Large intestine (tissue), 3 donors: Measurements from ENCODE around the gene INCENP. TPM values are rescaled to one million over a fixed set of nuclear protein-coding genes. Genes with fewer than 3 reads are reported as not detected.

Source experiments
- DNase-seq, 2 donors: peaks; one replicate each; pipeline versions ENCODE4 v3.0.0 to v3.0.0-alpha.2; 2013
- H3K27ac ChIP-seq: one replicate; pipeline ENCODE4 v1.5.1; 2013; ENCODE audit warnings: low read length
- H3K27me3 ChIP-seq: 2 replicates; pipeline ENCODE4 v1.6.1; 2013; ENCODE audit warnings: low read length; ENCODE audit not compliant: control insufficient read depth, insufficient read depth
- H3K36me3 ChIP-seq: 2 replicates; pipeline ENCODE4 v1.6.1; 2013; ENCODE audit warnings: low read length; ENCODE audit not compliant: control insufficient read depth, insufficient read depth
- H3K4me1 ChIP-seq: one replicate; pipeline ENCODE4 v1.6.1; 2013; ENCODE audit warnings: low read length; ENCODE audit not compliant: control insufficient read depth, insufficient read depth
- H3K4me3 ChIP-seq: one replicate; pipeline ENCODE4 v1.5.1; 2013; ENCODE audit warnings: low read length
- H3K9me3 ChIP-seq: one replicate; pipeline ENCODE4 v1.6.1; 2013; ENCODE audit warnings: mild to moderate bottlenecking, low read depth, low read length, moderate library complexity; ENCODE audit not compliant: control insufficient read depth
- WGBS: methylation state at CpG from one replicate; pipeline ENCODE4 v1.1.5; 2013; ENCODE audit warnings: low lambda C conversion rate; ENCODE audit not compliant: insufficient coverage; 5-methylcytosine and 5-hydroxymethylcytosine counted together
- polyA plus RNA-seq: library from polyadenylated mRNA; unstranded; fragments of 120-200 nt; gene quantifications from one replicate; pipeline ENCODE4 v1.2.1, GENCODE V29; 2013

INCENP gene
- polyA plus RNA-seq, 1 donor, result 22.5 TPM

- H3K36me3 ChIP-seq, result peaks cover 53% of the 10 kb centered on the region
- DNase-seq, result no peak
- no CpG with 5 or more reads among the region's 6 CpGs for WGBS
Observed at GRCh38 chr11:62132191-62132590, 8.4 kb downstream of the INCENP start.

GRCh38 chr11:62132689-62133293 is 9.0 kb downstream of the INCENP start:
- Histone ChIP-seq H3K27me3 (no peaks in the 10 kb centered on the region), H3K27ac (no peak overlapping the region), H3K9me3 (no peaks in the 10 kb centered on the region), H3K4me1 (no peaks in the 10 kb centered on the region), H3K4me3 (no peak overlapping the region), H3K36me3 (peaks cover 58% of the 10 kb centered on the region)
- 100% methylated on average over 1 of the region's 6 CpGs for WGBS
- no peak for DNase-seq

More at GRCh38 chr11:62132191-62132590, 8.4 kb downstream of the INCENP start:
- no peak overlapping the region for H3K4me3 ChIP-seq
- no peaks in the 10 kb centered on the region for H3K9me3 ChIP-seq
- no peak overlapping the region for H3K27ac ChIP-seq
- H3K27me3 ChIP-seq, result no peaks in the 10 kb centered on the region
- no peaks in the 10 kb centered on the region for H3K4me1 ChIP-seq

GRCh38 chr11:62133328-62134065 is 9.7 kb downstream of the INCENP start:
- Histone ChIP-seq H3K4me3 (no peak overlapping the region), H3K9me3 (no peaks in the 10 kb centered on the region), H3K36me3 (peaks cover 57% of the 10 kb centered on the region), H3K27me3 (no peaks in the 10 kb centered on the region), H3K4me1 (no peaks in the 10 kb centered on the region), H3K27ac (no peak overlapping the region)
- WGBS, result no CpG with 5 or more reads among the region's 16 CpGs
- no peak for DNase-seq

GRCh38 chr11:62137276-62137861 is 13.6 kb downstream of the INCENP start:
- H3K27ac ChIP-seq, result no peak overlapping the region
- H3K9me3 ChIP-seq, result no peaks in the 10 kb centered on the region
- no CpG with 5 or more reads among the region's 7 CpGs for WGBS
- peaks cover 64% of the 10 kb centered on the region for H3K36me3 ChIP-seq
- H3K27me3 ChIP-seq, result no peaks in the 10 kb centered on the region
- no peak for DNase-seq
- no peaks in the 10 kb centered on the region for H3K4me1 ChIP-seq
- H3K4me3 ChIP-seq, result no peak overlapping the region

- DNase-seq, result no peak
- H3K27ac ChIP-seq, result no peak overlapping the region
- WGBS, result no CpG with 5 or more reads among the region's 14 CpGs
- H3K4me3 ChIP-seq, result no peak overlapping the region
- no peaks in the 10 kb centered on the region for H3K4me1 ChIP-seq
- peaks cover 66% of the 10 kb centered on the region for H3K36me3 ChIP-seq
- H3K27me3 ChIP-seq, result no peaks in the 10 kb centered on the region
- no peaks in the 10 kb centered on the region for H3K9me3 ChIP-seq
Observed at GRCh38 chr11:62137881-62138629, 14.2 kb downstream of the INCENP start.

- no peak for DNase-seq
- no peak overlapping the region for H3K27ac ChIP-seq
- H3K4me1 ChIP-seq, result no peaks in the 10 kb centered on the region
- H3K9me3 ChIP-seq, result no peaks in the 10 kb centered on the region
- no CpG with 5 or more reads among the region's 17 CpGs for WGBS
- no peaks in the 10 kb centered on the region for H3K27me3 ChIP-seq
- peaks cover 66% of the 10 kb centered on the region for H3K36me3 ChIP-seq
- no peak overlapping the region for H3K4me3 ChIP-seq
Observed at GRCh38 chr11:62138630-62139425, 15.0 kb downstream of the INCENP start.

- DNase-seq, result no peak
- Histone ChIP-seq H3K36me3 (peaks cover 67% of the 10 kb centered on the region), H3K4me3 (no peak overlapping the region), H3K4me1 (no peaks in the 10 kb centered on the region), H3K27ac (no peak overlapping the region), H3K9me3 (no peaks in the 10 kb centered on the region), H3K27me3 (no peaks in the 10 kb centered on the region)
- WGBS, result no CpG with 5 or more reads among the region's 24 CpGs
Observed at GRCh38 chr11:62139526-62140303, 15.9 kb downstream of the INCENP start.

GRCh38 chr11:62140304-62141110 is 16.7 kb downstream of the INCENP start:
- DNase-seq, result no peak
- WGBS, result no CpG with 5 or more reads among the region's 24 CpGs
- Histone ChIP-seq H3K36me3 (peaks cover 75% of the 10 kb centered on the region), H3K27me3 (no peaks in the 10 kb centered on the region), H3K4me1 (no peaks in the 10 kb centered on the region), H3K9me3 (no peaks in the 10 kb centered on the region), H3K4me3 (no peak overlapping the region), H3K27ac (no peak overlapping the region)
